GM21576 (cell line): ENCODE measurements around the gene KRTAP5-6.

Experiments used
- ATAC-seq: cut with Tn5 transposase; IDR thresholded peaks from one replicate; pipeline ENCODE4 v1.9.1; 2021; ENCODE audit warnings: mild to moderate bottlenecking, moderate library complexity; ENCODE audit not compliant: unreplicated experiment

Gene KRTAP5-6

DNA sequence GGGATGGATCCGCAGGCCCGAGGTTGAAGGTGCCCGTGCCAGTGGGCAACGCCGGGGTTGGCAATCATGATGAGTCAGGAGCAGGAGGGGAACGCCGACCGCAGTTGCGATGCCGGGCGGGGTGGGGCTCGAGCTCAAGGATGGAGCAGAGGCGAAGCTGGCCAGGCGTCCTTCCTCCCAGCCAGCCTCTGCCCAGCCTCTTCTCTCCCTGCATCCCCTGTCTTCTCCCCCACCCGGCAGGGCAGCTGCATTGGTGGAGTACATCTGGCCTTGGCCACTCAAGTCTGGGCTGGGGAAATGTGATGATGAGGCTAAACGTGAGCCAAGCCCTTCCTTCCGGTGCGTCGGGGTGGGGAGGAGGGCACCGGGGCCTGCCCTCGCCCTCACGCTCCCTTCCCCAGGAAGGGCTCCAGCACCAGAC is 49.5 kb downstream of the KRTAP5-6 start:
- ATAC-seq = no peak

DNA sequence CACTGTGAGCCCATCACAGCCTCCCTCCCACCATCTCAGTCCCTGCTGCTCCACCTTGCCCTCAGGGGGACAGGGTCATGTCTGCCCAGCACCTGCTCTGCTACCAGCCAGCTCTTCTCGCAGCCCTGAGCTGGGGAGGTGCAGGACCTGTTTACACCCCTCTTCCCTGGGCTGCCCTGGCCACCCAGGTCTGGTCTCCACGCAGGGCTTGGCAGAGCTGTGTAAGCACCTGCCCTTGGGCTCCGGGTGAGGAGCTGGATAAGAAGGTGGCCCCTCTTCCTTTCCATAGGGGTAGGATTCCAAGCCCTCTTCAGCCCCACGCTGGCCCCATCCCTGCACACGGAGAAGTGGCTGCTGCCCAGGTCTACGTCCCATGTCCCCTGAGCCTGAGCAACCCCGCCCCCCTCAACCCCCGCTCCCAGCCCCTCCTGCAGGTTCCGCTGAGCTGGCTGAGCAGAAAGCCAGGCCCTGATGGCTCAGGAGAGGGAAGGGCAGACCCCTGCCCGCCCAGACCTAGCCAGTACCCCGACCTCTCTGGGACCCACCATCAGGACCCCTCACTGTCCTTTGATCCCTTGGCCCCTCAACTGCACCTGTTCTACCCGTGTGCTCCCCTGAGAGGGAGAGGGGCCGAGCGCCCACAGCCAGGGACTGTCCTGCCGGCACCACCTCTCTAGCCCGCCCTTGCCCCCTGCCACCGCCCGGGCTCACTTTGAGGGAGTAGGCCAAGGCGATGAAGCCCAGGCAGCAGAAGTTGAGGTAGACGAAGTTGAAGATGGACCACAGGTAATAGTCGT is 50.2 kb downstream of the KRTAP5-6 start:
- no peak for ATAC-seq
